ENCODE data around the gene IFNAR1.

- TF ChIP-seq EZH2 (optimal IDR thresholded peaks at IDR 0.05; ENCODE audit: low read depth, low read length): no peak
- TF ChIP-seq EZH2phosphoT487 (IDR thresholded peaks at IDR 0.05; ENCODE audit: low read length): no peak
- TF ChIP-seq CTCF (IDR thresholded peaks at IDR 0.05; ENCODE audit: low read length): no peak
These were observed 28.6 kb upstream of the IFNAR1 start for GRCh38 chr21:33296156-33296555.
